Gastrocnemius medialis (tissue), 4 donors: ENCODE measurements around the gene MORN5. TPM values are rescaled to one million over a fixed set of nuclear protein-coding genes. Genes with fewer than 3 reads are reported as not detected.

Experiments
- ATAC-seq, 2 donors: fragments of 150-250 bp; one replicate each; pipeline ENCODE4 v1.9.1; 2016
- DNase-seq, 2 donors: peaks; one replicate each; pipeline ENCODE4 v3.0.0-alpha.2; 2019
- H3K27ac ChIP-seq, 4 donors: fragments of 200-600 bp; sonication (generic); 1 replicate in 1 of 4; 2 replicates in 3 of 4; pipeline ENCODE4 v1.5.1; 2016 to 2018; ENCODE audit warnings: mild to moderate bottlenecking in 2 of 4, moderate library complexity in 1 of 4
- H3K27me3 ChIP-seq, 3 donors: fragments of 200-600 bp; sonication (generic) in 2 of 3; 1 replicate in 1 of 3; 2 replicates in 2 of 3; pipeline versions ENCODE4 v1.5.1 to v1.6.0; 2016 to 2019; ENCODE audit warnings: mild to moderate bottlenecking in 1 of 3, moderate library complexity in 1 of 3
- H3K36me3 ChIP-seq, 2 donors: fragments of 200-600 bp; sonication (generic) in 1 of 2; one replicate each; pipeline ENCODE4 v1.5.1; 2017 to 2018
- H3K4me1 ChIP-seq, 2 donors: fragments of 200-600 bp; sonication (generic) in 1 of 2; one replicate each; pipeline ENCODE4 v1.5.1; 2016 to 2017; ENCODE audit warnings: mild to moderate bottlenecking in 2 of 2
- H3K4me3 ChIP-seq, 4 donors: fragments of 200-600 bp; sonication (generic) in 3 of 4; 1 replicate in 1 of 4; 2 replicates in 3 of 4; pipeline ENCODE4 v1.5.1; 2016 to 2019; ENCODE audit warnings: mild to moderate bottlenecking in 2 of 4
- H3K9me3 ChIP-seq, 3 donors: fragments of 200-600 bp; sonication (generic) in 2 of 3; 1 replicate in 1 of 3; 2 replicates in 2 of 3; pipeline ENCODE4 v1.5.1; 2016 to 2019
- CTCF ChIP-seq, 5 experiments: fragments of 450-650 bp in 3 of 5; fragments of 200-600 bp in 2 of 5; sonication (generic) in 2 of 5; IDR thresholded peaks in 4 of 5; conservative IDR thresholded peaks in 1 of 5; 1 replicate in 4 of 5; 2 replicates in 1 of 5; pipeline ENCODE4 v1.5.1; 2016 to 2019; ENCODE audit warnings: antibody characterized with exemption in 5 of 5, mild to moderate bottlenecking in 3 of 5, moderate library complexity in 3 of 5
- POLR2A ChIP-seq, 2 donors: fragments of 450-650 bp; IDR thresholded peaks; one replicate each; pipeline ENCODE4 v1.6.1; 2017; ENCODE audit warnings: antibody characterized with exemption in 2 of 2, mild to moderate bottlenecking in 2 of 2, moderate library complexity in 2 of 2
- in situ Hi-C, 4 donors: fragments of 200-750 bp; cut with MboI; loops; one replicate each; pipeline versions ENCODE4 v1.15.0 to v1.8.0; 2017; ENCODE audit warnings: low sequenced_read_pairs in 4 of 4
- intact Hi-C: fragments of 100-400 bp; cut with DNase I; formaldehyde crosslinking; loops from one replicate; pipeline ENCODE4 v1.15.1; 2023; ENCODE audit warnings: low total_unique reads
- total RNA-seq, 4 donors: library from RNA; depleted of rRNA; stranded (reverse); fragments of >200 nt; gene quantifications; one replicate each; pipeline versions ENCODE4 v1.1.0 to v1.2.3, GENCODE V29; 2016

Gene MORN5
- total RNA-seq, 4 donors from 2014 or later: not detected

GRCh38 chr9:122129969-122130368, 29.7 kb upstream of the MORN5 start:
- H3K4me1 ChIP-seq: peaks cover 5 to 18% of the 10 kb centered on the region in 2 donors
- TF ChIP-seq CTCF (IDR thresholded peaks at IDR 0.05 in 4 of 5, conservative IDR thresholded peaks at IDR 0.05 in 1 of 5) (no peak), POLR2A (IDR thresholded peaks at IDR 0.05) (no peak)
- intact Hi-C loops: loop anchor here (10.0 kb wide), 4 partner anchors 85 to 685 kb away; partner anchors contain the start of genes MRRF and RBM18
- no peak for DNase-seq
- H3K4me3 ChIP-seq: no peak overlapping the region
- no peaks in the 10 kb centered on the region for H3K36me3 ChIP-seq
- peaks cover 9 to 18% (median 14%) of the 10 kb centered on the region in 3 donors for H3K27me3 ChIP-seq
- ATAC-seq: no peak
- H3K9me3 ChIP-seq: no peaks in the 10 kb centered on the region
- no peak overlapping the region for H3K27ac ChIP-seq
- in situ Hi-C loops: loop anchor here in 3 of 4 donors (10.0 to 25.0 kb wide), 3 partner anchors 225 to 685 kb away; partner anchors contain the start of gene OR1K1 (in 1 of the 3)

GRCh38 chr9:122130837-122131236, 28.9 kb upstream of the MORN5 start:
- no peak for TF ChIP-seq CTCF (IDR thresholded peaks at IDR 0.05 in 4 of 5, conservative IDR thresholded peaks at IDR 0.05 in 1 of 5)
- no peak for TF ChIP-seq POLR2A (IDR thresholded peaks at IDR 0.05)
- in situ Hi-C loops: loop anchor here in 1 of 4 donors (25.0 kb wide), 1 partner anchor 681 kb away; the partner anchor contains the start of gene OR1K1

GRCh38 chr9:122131401-122132001, 28.2 kb upstream of the MORN5 start:
- ATAC-seq (no peak), DNase-seq (no peak)
- Histone ChIP-seq H3K9me3 (no peaks in the 10 kb centered on the region), H3K27ac (no peak overlapping the region), H3K4me1 (peaks cover 5 to 13% of the 10 kb centered on the region in 2 donors), H3K36me3 (no peaks in the 10 kb centered on the region), H3K4me3 (no peak overlapping the region), H3K27me3 (peaks cover under 1 to 7% (median 6%) of the 10 kb centered on the region in 3 donors)
- TF ChIP-seq POLR2A (IDR thresholded peaks at IDR 0.05) (no peak), CTCF (IDR thresholded peaks at IDR 0.05 in 4 of 5, conservative IDR thresholded peaks at IDR 0.05 in 1 of 5) (no peak)
- in situ Hi-C loops (loop anchor here in 1 of 4 donors (25.0 kb wide), 1 partner anchor 681 kb away; the partner anchor contains the start of gene OR1K1), intact Hi-C loops (no loop called here)

More at GRCh38 chr9:122130837-122131236, 28.9 kb upstream of the MORN5 start:
- H3K27ac ChIP-seq: no peak overlapping the region
- no peaks in the 10 kb centered on the region for H3K9me3 ChIP-seq
- no peak for ATAC-seq
- H3K4me1 ChIP-seq: peaks cover 5 to 18% of the 10 kb centered on the region in 2 donors
- no peak overlapping the region for H3K4me3 ChIP-seq
- H3K36me3 ChIP-seq: no peaks in the 10 kb centered on the region
- intact Hi-C loops: no loop called here
- peaks cover 8 to 14% (median 12%) of the 10 kb centered on the region in 3 donors for H3K27me3 ChIP-seq
- no peak for DNase-seq

GRCh38 chr9:122132539-122132938, 27.2 kb upstream of the MORN5 start:
- Histone ChIP-seq H3K4me3 (no peak overlapping the region), H3K9me3 (no peaks in the 10 kb centered on the region), H3K4me1 (peaks cover 5 to 10% of the 10 kb centered on the region in 2 donors), H3K36me3 (no peaks in the 10 kb centered on the region), H3K27me3 (no peaks in the 10 kb centered on the region), H3K27ac (no peak overlapping the region)
- in situ Hi-C loops: loop anchor here in 1 of 4 donors (25.0 kb wide), 1 partner anchor 680 kb away; the partner anchor contains the start of gene OR1K1
- intact Hi-C loops: no loop called here
- ATAC-seq (no peak), DNase-seq (no peak)
- no peak for TF ChIP-seq POLR2A (IDR thresholded peaks at IDR 0.05)
- no peak for TF ChIP-seq CTCF (IDR thresholded peaks at IDR 0.05 in 4 of 5, conservative IDR thresholded peaks at IDR 0.05 in 1 of 5)
